ENCODE measurements around the gene IL2RA. TPM values are rescaled to one million over a fixed set of nuclear protein-coding genes. Genes with fewer than 3 reads are reported as not detected.

IL2RA gene
- total and polyA plus RNA-seq, 10 of the 15 experiments (the other 5 are each of a cell fraction or from before 2014, with no cell fraction given) = 2.2 to 6.0 (median 4.9) TPM

DNA sequence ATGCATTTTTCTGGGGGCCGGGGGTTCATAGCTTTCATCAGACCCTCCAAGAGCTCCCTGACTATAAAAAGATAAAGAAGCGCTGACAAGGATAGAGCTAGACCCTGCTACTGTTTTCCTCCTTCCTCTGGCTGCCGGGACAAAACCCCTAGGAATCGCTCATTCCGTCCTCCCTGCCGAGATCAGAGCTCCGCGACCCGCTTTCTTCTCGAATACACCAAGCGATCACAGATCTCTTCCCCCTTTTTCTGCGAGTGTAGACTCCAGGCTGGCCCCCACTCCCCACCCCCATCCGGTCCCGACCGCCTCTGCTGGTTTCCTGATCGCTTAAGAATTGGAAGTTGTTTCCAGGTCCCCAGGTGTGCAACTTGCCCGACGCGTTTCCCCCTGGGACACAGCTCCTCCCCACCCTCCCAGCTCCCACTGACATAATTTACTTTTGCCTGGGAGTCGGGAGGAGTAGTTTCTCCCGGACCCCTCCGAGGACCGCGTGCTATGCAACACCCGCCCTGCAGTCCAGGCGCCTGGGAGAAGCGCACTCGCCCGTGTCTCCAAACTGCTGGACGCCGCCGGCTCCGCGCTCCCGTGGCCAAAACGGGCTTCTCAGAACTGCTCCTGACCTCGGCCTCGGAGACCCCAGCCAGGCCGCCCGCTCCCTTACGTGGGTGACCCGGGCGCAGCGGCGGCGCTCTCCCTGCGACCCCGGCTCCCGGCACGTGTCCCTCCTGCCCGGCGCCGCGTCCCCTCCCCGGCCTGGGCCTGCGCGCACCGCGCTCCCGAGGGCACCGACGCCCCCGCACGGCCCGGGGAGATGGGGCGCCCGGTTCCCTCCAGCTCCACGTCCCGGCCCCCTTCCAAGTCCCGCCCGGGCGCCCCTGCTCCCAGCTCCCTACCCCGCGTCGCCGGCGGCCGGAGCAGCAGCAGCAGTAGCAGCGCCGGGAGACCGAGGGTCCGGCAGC is 85.4 kb downstream of the IL2RA start (continued):
- TF ChIP-seq NRF1 (conservative IDR thresholded peaks at IDR 0.05; ENCODE audit: low read depth, low read length) (no peak), KLF5 (IDR thresholded peaks at IDR 0.05; ENCODE audit: partially characterized antibody) (no peak), SMAD5 (IDR thresholded peaks at IDR 0.05; ENCODE audit: low read depth) (no peak), SUZ12 (IDR thresholded peaks at IDR 0.05; ENCODE audit: unreplicated experiment) (no peak), PAX5 (IDR thresholded peaks at IDR 0.05; ENCODE audit: borderline replicate concordance, low read depth, low read length) (0 out of 2 replicates have a peak, but pooled peaks have one; percentile 9), RELA (IDR thresholded peaks at IDR 0.05; ENCODE audit: borderline replicate concordance, partially characterized antibody) (no peak), CBFB (IDR thresholded peaks at IDR 0.05; ENCODE audit: low read depth) (no peak), RB1 (IDR thresholded peaks at IDR 0.05; ENCODE audit: borderline replicate concordance) (0 out of 2 replicates have a peak, but pooled peaks have one; percentile 44), SMC3 (IDR thresholded peaks at IDR 0.05; ENCODE audit: borderline replicate concordance, low read length) (no peak), BACH1 (IDR thresholded peaks at IDR 0.05; ENCODE audit: borderline replicate concordance) (peak; percentile 31; the same call in 1 of the 2 replicates), TARDBP (IDR thresholded peaks at IDR 0.05; ENCODE audit: borderline replicate concordance) (no peak), HDAC2 (IDR thresholded peaks at IDR 0.05) (no peak), WRNIP1 (IDR thresholded peaks at IDR 0.05; ENCODE audit: borderline replicate concordance, low read depth, low read length) (no peak), SIX5 (IDR thresholded peaks at IDR 0.05; ENCODE audit: low read depth, low read length, severe bottlenecking) (no peak), LARP7 (IDR thresholded peaks at IDR 0.05) (peak; percentile 88), RUNX3 (IDR thresholded peaks at IDR 0.05; ENCODE audit: low read length) (no peak), NBN (IDR thresholded peaks at IDR 0.05) (no peak), IKZF2 (IDR thresholded peaks at IDR 0.05) (peak; percentile 26 to 42; a peak in 2 of 4 replicates)
- TF ChIP-seq, protein P1, sequence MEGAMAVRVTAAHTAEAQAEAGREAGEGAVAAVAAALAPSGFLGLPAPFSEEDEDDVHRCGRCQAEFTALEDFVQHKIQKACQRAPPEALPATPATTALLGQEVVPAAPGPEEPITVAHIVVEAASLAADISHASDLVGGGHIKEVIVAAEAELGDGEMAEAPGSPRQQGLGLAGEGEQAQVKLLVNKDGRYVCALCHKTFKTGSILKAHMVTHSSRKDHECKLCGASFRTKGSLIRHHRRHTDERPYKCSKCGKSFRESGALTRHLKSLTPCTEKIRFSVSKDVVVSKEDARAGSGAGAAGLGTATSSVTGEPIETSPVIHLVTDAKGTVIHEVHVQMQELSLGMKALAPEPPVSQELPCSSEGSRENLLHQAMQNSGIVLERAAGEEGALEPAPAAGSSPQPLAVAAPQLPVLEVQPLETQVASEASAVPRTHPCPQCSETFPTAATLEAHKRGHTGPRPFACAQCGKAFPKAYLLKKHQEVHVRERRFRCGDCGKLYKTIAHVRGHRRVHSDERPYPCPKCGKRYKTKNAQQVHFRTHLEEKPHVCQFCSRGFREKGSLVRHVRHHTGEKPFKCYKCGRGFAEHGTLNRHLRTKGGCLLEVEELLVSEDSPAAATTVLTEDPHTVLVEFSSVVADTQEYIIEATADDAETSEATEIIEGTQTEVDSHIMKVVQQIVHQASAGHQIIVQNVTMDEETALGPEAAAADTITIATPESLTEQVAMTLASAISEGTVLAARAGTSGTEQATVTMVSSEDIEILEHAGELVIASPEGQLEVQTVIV (IDR thresholded peaks at IDR 0.05; ENCODE audit: borderline replicate concordance, partially characterized antibody) = no peak
- TF ChIP-seq, protein P2, sequence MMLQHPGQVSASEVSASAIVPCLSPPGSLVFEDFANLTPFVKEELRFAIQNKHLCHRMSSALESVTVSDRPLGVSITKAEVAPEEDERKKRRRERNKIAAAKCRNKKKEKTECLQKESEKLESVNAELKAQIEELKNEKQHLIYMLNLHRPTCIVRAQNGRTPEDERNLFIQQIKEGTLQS (IDR thresholded peaks at IDR 0.05; ENCODE audit: borderline replicate concordance, extremely low read depth, low read depth, low read length) = no peak
- TF ChIP-seq, protein P3, sequence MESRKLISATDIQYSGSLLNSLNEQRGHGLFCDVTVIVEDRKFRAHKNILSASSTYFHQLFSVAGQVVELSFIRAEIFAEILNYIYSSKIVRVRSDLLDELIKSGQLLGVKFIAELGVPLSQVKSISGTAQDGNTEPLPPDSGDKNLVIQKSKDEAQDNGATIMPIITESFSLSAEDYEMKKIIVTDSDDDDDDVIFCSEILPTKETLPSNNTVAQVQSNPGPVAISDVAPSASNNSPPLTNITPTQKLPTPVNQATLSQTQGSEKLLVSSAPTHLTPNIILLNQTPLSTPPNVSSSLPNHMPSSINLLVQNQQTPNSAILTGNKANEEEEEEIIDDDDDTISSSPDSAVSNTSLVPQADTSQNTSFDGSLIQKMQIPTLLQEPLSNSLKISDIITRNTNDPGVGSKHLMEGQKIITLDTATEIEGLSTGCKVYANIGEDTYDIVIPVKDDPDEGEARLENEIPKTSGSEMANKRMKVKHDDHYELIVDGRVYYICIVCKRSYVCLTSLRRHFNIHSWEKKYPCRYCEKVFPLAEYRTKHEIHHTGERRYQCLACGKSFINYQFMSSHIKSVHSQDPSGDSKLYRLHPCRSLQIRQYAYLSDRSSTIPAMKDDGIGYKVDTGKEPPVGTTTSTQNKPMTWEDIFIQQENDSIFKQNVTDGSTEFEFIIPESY (IDR thresholded peaks at IDR 0.05) = no peak
- TF ChIP-seq, protein P4, sequence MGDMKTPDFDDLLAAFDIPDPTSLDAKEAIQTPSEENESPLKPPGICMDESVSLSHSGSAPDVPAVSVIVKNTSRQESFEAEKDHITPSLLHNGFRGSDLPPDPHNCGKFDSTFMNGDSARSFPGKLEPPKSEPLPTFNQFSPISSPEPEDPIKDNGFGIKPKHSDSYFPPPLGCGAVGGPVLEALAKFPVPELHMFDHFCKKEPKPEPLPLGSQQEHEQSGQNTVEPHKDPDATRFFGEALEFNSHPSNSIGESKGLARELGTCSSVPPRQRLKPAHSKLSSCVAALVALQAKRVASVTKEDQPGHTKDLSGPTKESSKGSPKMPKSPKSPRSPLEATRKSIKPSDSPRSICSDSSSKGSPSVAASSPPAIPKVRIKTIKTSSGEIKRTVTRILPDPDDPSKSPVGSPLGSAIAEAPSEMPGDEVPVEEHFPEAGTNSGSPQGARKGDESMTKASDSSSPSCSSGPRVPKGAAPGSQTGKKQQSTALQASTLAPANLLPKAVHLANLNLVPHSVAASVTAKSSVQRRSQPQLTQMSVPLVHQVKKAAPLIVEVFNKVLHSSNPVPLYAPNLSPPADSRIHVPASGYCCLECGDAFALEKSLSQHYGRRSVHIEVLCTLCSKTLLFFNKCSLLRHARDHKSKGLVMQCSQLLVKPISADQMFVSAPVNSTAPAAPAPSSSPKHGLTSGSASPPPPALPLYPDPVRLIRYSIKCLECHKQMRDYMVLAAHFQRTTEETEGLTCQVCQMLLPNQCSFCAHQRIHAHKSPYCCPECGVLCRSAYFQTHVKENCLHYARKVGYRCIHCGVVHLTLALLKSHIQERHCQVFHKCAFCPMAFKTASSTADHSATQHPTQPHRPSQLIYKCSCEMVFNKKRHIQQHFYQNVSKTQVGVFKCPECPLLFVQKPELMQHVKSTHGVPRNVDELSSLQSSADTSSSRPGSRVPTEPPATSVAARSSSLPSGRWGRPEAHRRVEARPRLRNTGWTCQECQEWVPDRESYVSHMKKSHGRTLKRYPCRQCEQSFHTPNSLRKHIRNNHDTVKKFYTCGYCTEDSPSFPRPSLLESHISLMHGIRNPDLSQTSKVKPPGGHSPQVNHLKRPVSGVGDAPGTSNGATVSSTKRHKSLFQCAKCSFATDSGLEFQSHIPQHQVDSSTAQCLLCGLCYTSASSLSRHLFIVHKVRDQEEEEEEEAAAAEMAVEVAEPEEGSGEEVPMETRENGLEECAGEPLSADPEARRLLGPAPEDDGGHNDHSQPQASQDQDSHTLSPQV (IDR thresholded peaks at IDR 0.05) = no peak
